OCI-LY7 (cell line): ENCODE data around the gene PPP1R10. TPM values are rescaled to one million over a fixed set of nuclear protein-coding genes. Genes with fewer than 3 reads are reported as not detected.

Experiments used
- BruUV-seq: library from RNA; stranded (reverse); fragments of 400-500 nt; replicated peaks from 2 replicates; lab custom pipeline; 2021; lab: Mats Ljungman, UMichigan
- CTCF ChIA-PET: fragments of 300-600 bp; sonication (Branson Sonifier 250); formaldehyde crosslinking; loops from one replicate; lab custom pipeline; 2022; ENCODE audit warnings: antibody characterized with exemption; ENCODE audit not compliant: unreplicated experiment; lab: Charles Lee
- POLR2A ChIA-PET: fragments of 300-600 bp; sonication (Branson Sonifier 250); formaldehyde crosslinking; loops from one replicate; lab custom pipeline; 2022; ENCODE audit warnings: antibody characterized with exemption; lab: Charles Lee
- DNase-seq: peaks from one replicate; pipeline ENCODE4 v3.0.0-alpha.2; 2015; ENCODE audit warnings: low spot score
- H2AFZ ChIP-seq: fragments of 200-600 bp; sonication (generic), shearing (Covaris generic); 2 replicates; pipeline ENCODE4 v1.6.1; 2014; ENCODE audit warnings: mild to moderate bottlenecking, antibody characterized with exemption, low read length, moderate library complexity
- H3K27ac ChIP-seq: fragments of 200-600 bp; sonication (generic); 2 replicates; pipeline ENCODE4 v1.5.1; 2014; ENCODE audit warnings: mixed run types, low read depth, mild to moderate bottlenecking, moderate library complexity, low read length, inconsistent platforms; ENCODE audit not compliant: poor library complexity, severe bottlenecking
- H3K36me3 ChIP-seq: fragments of 200-600 bp; sonication (generic); 2 replicates; pipeline ENCODE4 v1.6.1; 2014; ENCODE audit warnings: mild to moderate bottlenecking, antibody characterized with exemption, low read length, moderate library complexity, mixed read lengths; ENCODE audit not compliant: insufficient read depth
- H3K4me1 ChIP-seq: fragments of 200-600 bp; sonication (generic); 2 replicates; pipeline ENCODE4 v1.5.1; 2014; ENCODE audit warnings: mild to moderate bottlenecking, low read length; ENCODE audit not compliant: insufficient read depth, poor library complexity, severe bottlenecking
- H3K4me2 ChIP-seq: fragments of 200-600 bp; sonication (generic); 2 replicates; pipeline ENCODE4 v1.6.1; 2014; ENCODE audit warnings: mild to moderate bottlenecking, low read length
- H3K4me3 ChIP-seq: fragments of 200-600 bp; sonication (generic); 2 replicates; pipeline ENCODE4 v1.5.1; 2014; ENCODE audit warnings: mild to moderate bottlenecking, low read depth, low read length; ENCODE audit not compliant: poor library complexity, severe bottlenecking
- H3K79me2 ChIP-seq: fragments of 200-600 bp; sonication (generic); 2 replicates; pipeline ENCODE4 v1.6.1; 2016; ENCODE audit warnings: low read depth, mild to moderate bottlenecking, low read length, moderate library complexity, mixed read lengths; ENCODE audit not compliant: insufficient read depth
- H3K9me2 ChIP-seq: fragments of 200-600 bp; sonication (generic); 2 replicates; pipeline ENCODE4 v1.6.1; 2016; ENCODE audit warnings: mild to moderate bottlenecking, low read length, mixed read lengths; ENCODE audit not compliant: insufficient read depth
- H3K9me3 ChIP-seq: fragments of 200-600 bp; sonication (generic); 2 replicates; pipeline ENCODE4 v1.6.1; 2014; ENCODE audit warnings: mild to moderate bottlenecking, mixed run types, low read length, mixed read lengths
- H4K20me1 ChIP-seq: fragments of 200-600 bp; sonication (generic); 2 replicates; pipeline ENCODE4 v1.6.1; 2014; ENCODE audit warnings: mild to moderate bottlenecking, antibody characterized with exemption, low read length, moderate library complexity, mixed read lengths; ENCODE audit not compliant: insufficient read depth
- CTCF ChIP-seq: fragments of 200-600 bp; sonication (generic); conservative IDR thresholded peaks from 2 replicates; pipeline ENCODE4 v1.5.1; 2014; ENCODE audit warnings: mild to moderate bottlenecking, antibody characterized with exemption, low read length, moderate library complexity, mixed read lengths
- EZH2phosphoT487 ChIP-seq: fragments of 200-600 bp; sonication (generic); IDR thresholded peaks from 2 replicates; pipeline ENCODE4 v1.6.1; 2018; ENCODE audit warnings: low read depth, borderline replicate concordance, mild to moderate bottlenecking, mixed run types, antibody characterized with exemption, low read length, moderate library complexity, mixed read lengths
- intact Hi-C: fragments of 100-400 bp; cut with micrococcal nuclease; formaldehyde crosslinking; loops from one replicate; pipeline ENCODE4 v1.10.0; 2022; ENCODE audit not compliant: unreplicated experiment
- total RNA-seq, 2 experiments: library from RNA; depleted of rRNA in 1 of 2; stranded (reverse); fragments of >200 nt in 1 of 2; shearing (Covaris generic) in 1 of 2; gene quantifications; 2 replicates each; pipeline ENCODE4 v1.2.3, GENCODE V29; 2014 to 2022

PPP1R10 gene
- total RNA-seq, 2 experiments from 2014 or later = 126 to 155 TPM

- CTCF ChIA-PET = no interaction called here
- Histone ChIP-seq H3K9me3 (no peaks in the 10 kb centered on the region), H3K36me3 (peaks cover 89% of the 10 kb centered on the region), H3K4me3 (no peak overlapping the region), H3K79me2 (peaks cover 8% of the 10 kb centered on the region; the same call in 1 of the 2 replicates), H3K27ac (no peak overlapping the region), H2AFZ (no peak overlapping the region), H3K4me2 (no peak overlapping the region), H3K4me1 (no peaks in the 10 kb centered on the region), H4K20me1 (no peaks in the 10 kb centered on the region), H3K9me2 (no peaks in the 10 kb centered on the region)
- intact Hi-C loops = no loop called here
- POLR2A ChIA-PET = interaction anchor here (0.7 to 1.1 kb wide), 2 partner anchors 51 to 604 kb away, joined by 3 read pairs; no protein-coding TSS in a partner anchor
- no peak for DNase-seq
- TF ChIP-seq EZH2phosphoT487 = no peak
- TF ChIP-seq CTCF = no peak
- no TSS peak for BruUV-seq
Observed at GRCh38 chr6:30592287-30592686, 24.8 kb downstream of the PPP1R10 start.

- H3K4me3 ChIP-seq = no peak overlapping the region
- no TSS peak for BruUV-seq
- ChIA-PET POLR2A (no interaction called here), CTCF (no interaction called here)
- peaks cover 95% of the 10 kb centered on the region for H3K36me3 ChIP-seq
- H3K4me1 ChIP-seq = no peaks in the 10 kb centered on the region
- DNase-seq = no peak
- no peak overlapping the region for H3K27ac ChIP-seq
- no peak for TF ChIP-seq CTCF
- no peak for TF ChIP-seq EZH2phosphoT487
- H3K79me2 ChIP-seq = peaks cover 8% of the 10 kb centered on the region; the same call in 1 of the 2 replicates
- no peaks in the 10 kb centered on the region for H3K9me3 ChIP-seq
- no peak overlapping the region for H3K4me2 ChIP-seq
- no peak overlapping the region for H2AFZ ChIP-seq
- no peaks in the 10 kb centered on the region for H3K9me2 ChIP-seq
- intact Hi-C loops = no loop called here
- H4K20me1 ChIP-seq = no peaks in the 10 kb centered on the region
Observed at GRCh38 chr6:30591008-30591407, 26.0 kb downstream of the PPP1R10 start.

GRCh38 chr6:30590509-30590908 lies 26.5 kb downstream of the PPP1R10 start:
- POLR2A ChIA-PET = no interaction called here
- no TSS peak for BruUV-seq
- TF ChIP-seq CTCF (no peak), EZH2phosphoT487 (no peak)

More at GRCh38 chr6:30590509-30590908, 26.5 kb downstream of the PPP1R10 start:
- Histone ChIP-seq H3K9me2 (no peaks in the 10 kb centered on the region), H3K27ac (no peak overlapping the region), H3K4me1 (no peaks in the 10 kb centered on the region), H4K20me1 (no peaks in the 10 kb centered on the region), H3K79me2 (peaks cover 8% of the 10 kb centered on the region; the same call in 1 of the 2 replicates), H3K4me3 (no peak overlapping the region), H3K9me3 (no peaks in the 10 kb centered on the region), H3K36me3 (peaks cover 99% of the 10 kb centered on the region), H2AFZ (no peak overlapping the region), H3K4me2 (no peak overlapping the region)
- CTCF ChIA-PET = no interaction called here
- no peak for DNase-seq
- intact Hi-C loops = no loop called here
